Chondrocyte (in vitro differentiated cells): ENCODE data around the gene YWHAQ. TPM values are rescaled to one million over a fixed set of nuclear protein-coding genes. Genes with fewer than 3 reads are reported as not detected.
"Not testable (repeated sequence)": the region's sequence is repeated elsewhere in the genome, so short reads cannot be mapped to it uniquely, and the experiment has no call there.

Experiments
- DNase-seq: peaks from one replicate; pipeline ENCODE4 v3.0.0; 2021; ENCODE audit warnings: mixed read lengths, low spot score
- H3K27ac Mint-ChIP-seq: one replicate; pipeline ENCODE4 v1.8.0; 2021; ENCODE audit warnings: mild to moderate bottlenecking, moderate library complexity, mixed read lengths; ENCODE audit not compliant: unreplicated experiment
- H3K27me3 Mint-ChIP-seq: 2 replicates; pipeline ENCODE4 v1.8.0; 2021; ENCODE audit warnings: low read depth, mixed read lengths
- H3K36me3 Mint-ChIP-seq: 2 replicates; pipeline ENCODE4 v1.8.0; 2021; ENCODE audit warnings: low read depth, mixed read lengths
- H3K4me1 Mint-ChIP-seq: 2 replicates; pipeline ENCODE4 v1.8.0; 2021; ENCODE audit warnings: low read depth, mild to moderate bottlenecking, mixed read lengths
- H3K4me3 Mint-ChIP-seq: one replicate; pipeline ENCODE4 v1.8.0; 2021; ENCODE audit warnings: mild to moderate bottlenecking, moderate library complexity, mixed read lengths; ENCODE audit not compliant: unreplicated experiment
- H3K9me3 Mint-ChIP-seq: 2 replicates; pipeline ENCODE4 v1.8.0; 2021; ENCODE audit warnings: low read depth, mixed read lengths
- total RNA-seq: library from RNA; stranded (reverse); gene quantifications from 3 replicates; pipeline ENCODE4 v1.2.1, GENCODE V29; 2021
- TF ChIP-seq, protein P1 (sequence below): fragments of 200-600 bp; sonication (generic); IDR thresholded peaks from 2 replicates; pipeline ENCODE4 v1.5.0; 2021; ENCODE audit warnings: antibody characterized with exemption, mild to moderate bottlenecking, moderate library complexity

Gene YWHAQ
- total RNA-seq, 1 donor from 2014 or later, result 247 TPM

DNA sequence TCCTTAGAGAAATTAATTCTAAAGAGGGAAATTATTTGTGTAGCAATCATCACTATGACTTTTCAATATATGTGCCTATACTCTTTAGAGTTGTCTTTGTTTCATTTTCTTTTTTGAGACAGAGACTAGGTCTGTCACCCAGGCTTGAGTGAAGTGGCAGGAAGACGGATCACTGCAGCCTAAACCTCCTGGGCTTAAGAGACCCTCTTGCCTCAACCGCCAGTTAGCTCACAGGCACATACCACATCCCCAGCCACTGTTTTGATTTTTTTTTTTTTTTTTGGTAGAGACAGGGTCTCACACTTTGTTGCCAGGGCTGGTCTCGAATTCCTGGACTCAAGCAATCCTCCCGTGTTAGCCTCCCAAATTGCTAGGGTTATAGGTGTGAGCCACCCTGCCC, 12.4 kb downstream of the YWHAQ start:
- Mint-ChIP-seq H3K9me3 (no peaks in the 10 kb centered on the region), H3K27me3 (no peaks in the 10 kb centered on the region), H3K27ac (peak overlapping the region; percentile 74), H3K4me3 (no peak overlapping the region), H3K4me1 (peaks cover 76% of the 10 kb centered on the region), H3K36me3 (peaks cover 7% of the 10 kb centered on the region)
- TF ChIP-seq, protein P1, sequence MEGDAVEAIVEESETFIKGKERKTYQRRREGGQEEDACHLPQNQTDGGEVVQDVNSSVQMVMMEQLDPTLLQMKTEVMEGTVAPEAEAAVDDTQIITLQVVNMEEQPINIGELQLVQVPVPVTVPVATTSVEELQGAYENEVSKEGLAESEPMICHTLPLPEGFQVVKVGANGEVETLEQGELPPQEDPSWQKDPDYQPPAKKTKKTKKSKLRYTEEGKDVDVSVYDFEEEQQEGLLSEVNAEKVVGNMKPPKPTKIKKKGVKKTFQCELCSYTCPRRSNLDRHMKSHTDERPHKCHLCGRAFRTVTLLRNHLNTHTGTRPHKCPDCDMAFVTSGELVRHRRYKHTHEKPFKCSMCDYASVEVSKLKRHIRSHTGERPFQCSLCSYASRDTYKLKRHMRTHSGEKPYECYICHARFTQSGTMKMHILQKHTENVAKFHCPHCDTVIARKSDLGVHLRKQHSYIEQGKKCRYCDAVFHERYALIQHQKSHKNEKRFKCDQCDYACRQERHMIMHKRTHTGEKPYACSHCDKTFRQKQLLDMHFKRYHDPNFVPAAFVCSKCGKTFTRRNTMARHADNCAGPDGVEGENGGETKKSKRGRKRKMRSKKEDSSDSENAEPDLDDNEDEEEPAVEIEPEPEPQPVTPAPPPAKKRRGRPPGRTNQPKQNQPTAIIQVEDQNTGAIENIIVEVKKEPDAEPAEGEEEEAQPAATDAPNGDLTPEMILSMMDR, result no peak
- DNase-seq, result no peak

DNA sequence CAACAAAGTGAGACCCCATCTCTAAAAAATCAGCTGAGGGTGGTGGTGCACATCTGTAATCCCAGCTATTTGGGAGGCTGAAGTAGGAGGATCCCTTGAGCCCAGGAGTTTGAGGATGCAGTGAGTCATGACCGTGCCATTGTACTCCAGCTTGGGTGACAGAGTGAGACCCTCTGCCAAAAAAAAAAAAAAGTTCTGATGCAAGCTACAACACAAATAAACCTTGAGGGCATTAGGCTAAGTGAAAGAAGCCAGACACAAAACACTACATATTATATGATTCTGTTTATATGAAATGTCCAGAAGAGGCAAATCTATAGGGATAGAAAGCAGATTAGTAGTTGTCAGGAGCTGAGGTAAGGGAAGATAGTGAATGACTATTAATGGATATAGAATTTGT, 13.0 kb downstream of the YWHAQ start:
- no peaks in the 10 kb centered on the region for H3K27me3 Mint-ChIP-seq
- H3K9me3 Mint-ChIP-seq, result no peaks in the 10 kb centered on the region
- peaks cover 7% of the 10 kb centered on the region for H3K36me3 Mint-ChIP-seq
- TF ChIP-seq, protein P1, result no peak
- H3K4me3 Mint-ChIP-seq, result no peak overlapping the region
- no peak overlapping the region for H3K27ac Mint-ChIP-seq
- DNase-seq, result no peak
- peaks cover 77% of the 10 kb centered on the region for H3K4me1 Mint-ChIP-seq

DNA sequence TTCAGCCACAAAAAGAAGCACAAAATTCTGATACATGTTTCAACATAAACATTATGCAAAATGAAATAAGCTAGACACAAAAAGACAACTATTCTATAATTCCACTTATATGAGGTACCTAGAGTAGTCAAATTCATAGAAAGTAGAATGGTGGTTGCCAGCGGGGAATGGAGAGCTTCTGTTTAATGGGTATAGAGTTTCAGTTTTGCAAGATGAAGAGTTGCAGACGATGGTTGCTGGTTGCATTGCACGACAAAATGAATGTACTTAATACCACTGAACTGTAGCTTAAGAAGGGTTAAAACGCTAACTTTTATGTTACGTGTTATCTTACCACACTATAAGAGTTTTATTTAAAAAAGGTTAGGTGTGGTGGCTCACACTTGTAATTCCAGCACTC, 13.5 kb downstream of the YWHAQ start:
- Mint-ChIP-seq H3K9me3 (no peaks in the 10 kb centered on the region), H3K27me3 (no peaks in the 10 kb centered on the region), H3K4me1 (peaks cover 80% of the 10 kb centered on the region), H3K36me3 (peaks cover 7% of the 10 kb centered on the region), H3K27ac (no peak overlapping the region), H3K4me3 (no peak overlapping the region)
- TF ChIP-seq, protein P1, result no peak
- no peak for DNase-seq

DNA sequence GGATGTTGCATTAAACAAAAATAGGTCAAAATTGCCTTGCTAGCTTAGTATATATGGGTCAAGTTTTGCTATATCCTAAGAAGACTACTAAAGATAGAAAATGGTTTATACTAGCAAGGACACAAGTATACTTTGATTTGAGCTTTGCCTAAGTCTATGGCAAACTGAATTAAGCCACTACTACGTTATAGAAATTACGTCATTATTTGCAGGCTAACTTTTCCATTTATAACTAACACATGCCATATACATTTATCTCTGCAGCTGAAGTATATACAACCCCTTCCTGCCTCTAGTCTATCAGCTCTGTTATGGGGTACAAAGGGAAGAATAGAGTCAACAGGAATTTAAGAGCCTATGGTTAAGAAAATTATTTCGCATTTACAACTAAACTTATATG, 16.2 kb downstream of the YWHAQ start:
- Mint-ChIP-seq H3K4me3 (no peak overlapping the region), H3K36me3 (peaks cover 7% of the 10 kb centered on the region), H3K27ac (no peak overlapping the region), H3K27me3 (no peaks in the 10 kb centered on the region), H3K4me1 (peaks cover 85% of the 10 kb centered on the region), H3K9me3 (no peaks in the 10 kb centered on the region)
- DNase-seq, result no peak
- TF ChIP-seq, protein P1, result no peak

DNA sequence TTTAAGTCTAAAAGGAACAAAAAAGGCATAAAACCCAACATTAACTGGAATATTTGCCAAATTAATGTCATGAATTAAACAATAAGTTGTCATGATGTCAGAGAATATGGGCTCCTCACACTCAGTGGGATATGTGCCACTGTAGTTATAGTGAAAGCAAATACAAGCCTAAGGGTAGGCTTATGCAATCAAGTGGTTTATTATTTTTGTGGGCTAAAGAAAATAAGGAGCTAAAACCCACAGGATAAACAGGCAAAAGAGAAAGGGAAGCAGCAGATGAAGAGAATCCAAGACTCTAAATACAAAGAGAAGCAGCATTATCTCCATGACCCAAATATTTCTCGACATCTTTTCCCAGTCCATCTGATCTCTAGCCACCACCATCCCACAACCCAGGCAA, 17.5 kb downstream of the YWHAQ start:
- DNase-seq, result no peak
- Mint-ChIP-seq H3K4me3 (peak overlapping the region; percentile 5), H3K4me1 (peaks cover 81% of the 10 kb centered on the region), H3K9me3 (no peaks in the 10 kb centered on the region), H3K36me3 (peaks cover 7% of the 10 kb centered on the region), H3K27ac (peak overlapping the region; percentile 50), H3K27me3 (no peaks in the 10 kb centered on the region)
- TF ChIP-seq, protein P1, result no peak

DNA sequence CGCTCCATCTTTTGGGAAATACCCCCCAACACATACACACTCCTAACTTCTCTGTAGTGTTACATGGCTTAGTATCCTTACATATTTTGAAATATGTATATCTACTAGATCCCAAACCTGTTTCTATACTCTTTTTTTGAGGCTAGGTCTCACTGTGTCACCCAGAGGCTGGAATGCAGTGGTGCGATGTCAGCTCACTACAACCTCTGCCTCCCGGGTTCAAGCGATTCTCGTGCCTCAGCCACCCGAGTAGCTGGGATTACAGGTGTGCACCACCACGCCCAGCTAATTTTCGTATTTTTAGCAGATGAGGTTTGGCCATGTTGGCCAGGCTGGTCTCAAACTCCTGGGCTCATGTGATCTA, 19.3 kb downstream of the YWHAQ start:
- H3K4me3 Mint-ChIP-seq, DNase-seq, H3K9me3 Mint-ChIP-seq, H3K27me3 Mint-ChIP-seq, H3K36me3 Mint-ChIP-seq, H3K27ac Mint-ChIP-seq: not testable (repeated sequence)
- H3K4me1 Mint-ChIP-seq, result peaks cover 83% of the 10 kb centered on the region
